Heart left ventricle (tissue), 16 donors: ENCODE data around the gene TSSC4. TPM values are rescaled to one million over a fixed set of nuclear protein-coding genes. Genes with fewer than 3 reads are reported as not detected.

ENCODE experiments used
- ATAC-seq, 4 donors: fragments of 200-7000 bp; cut with Tn5 transposase; one replicate each; pipeline ENCODE4 v1.9.1; 2020 to 2022; ENCODE audit warnings: moderate library complexity in 4 of 4, mild to moderate bottlenecking in 3 of 4, moderate number of reproducible peaks in 1 of 4
- DNase-seq, 5 donors: peaks; one replicate each; pipeline ENCODE4 v3.0.0-alpha.2; 2020
- H3K27ac ChIP-seq, 12 donors: fragments of 200-600 bp; sonication (generic) in 4 of 12; one replicate each; pipeline versions ENCODE4 v1.5.0 to v1.8.0; 2016 to 2022; ENCODE audit warnings: mild to moderate bottlenecking in 2 of 12
- H3K27me3 ChIP-seq, 9 donors: fragments of 200-600 bp; sonication (generic) in 2 of 9; one replicate each; pipeline versions ENCODE4 v1.5.1 to v1.8.0; 2016 to 2022; ENCODE audit warnings: mild to moderate bottlenecking in 3 of 9
- H3K36me3 ChIP-seq, 9 donors: fragments of 200-600 bp; sonication (generic) in 2 of 9; one replicate each; pipeline versions ENCODE4 v1.5.0 to v1.8.0; 2018 to 2022; ENCODE audit warnings: mild to moderate bottlenecking in 2 of 9
- H3K4me1 ChIP-seq, 12 donors: fragments of 200-600 bp; sonication (generic) in 4 of 12; one replicate each; pipeline versions ENCODE4 v1.5.0 to v1.8.0; 2016 to 2022; ENCODE audit warnings: mild to moderate bottlenecking in 3 of 12
- H3K4me3 ChIP-seq, 12 donors: fragments of 200-600 bp; sonication (generic) in 4 of 12; one replicate each; pipeline versions ENCODE4 v1.5.0 to v1.8.0; 2017 to 2022; ENCODE audit warnings: mild to moderate bottlenecking in 9 of 12, moderate library complexity in 4 of 12
- H3K9me3 ChIP-seq, 12 donors: fragments of 200-600 bp; sonication (generic) in 4 of 12; one replicate each; pipeline versions ENCODE4 v1.5.0 to v1.8.0; 2016 to 2022; ENCODE audit warnings: mild to moderate bottlenecking in 1 of 12
- CTCF ChIP-seq, 12 donors: fragments of 200-600 bp; sonication (generic) in 4 of 12; IDR thresholded peaks; one replicate each; pipeline versions ENCODE4 v1.5.0 to v1.8.0; 2018 to 2022; ENCODE audit warnings: antibody characterized with exemption in 12 of 12, mild to moderate bottlenecking in 5 of 12
- POLR2A ChIP-seq, 2 donors: fragments of 450-650 bp; IDR thresholded peaks; one replicate each; pipeline ENCODE4 v1.6.1; 2017; ENCODE audit warnings: antibody characterized with exemption in 2 of 2, mild to moderate bottlenecking in 2 of 2, moderate library complexity in 2 of 2
- WGBS, 4 donors: extraction: QIAGEN DNeasy Blood & Tissue Kit in 2 of 4; methylation state at CpG; one replicate each; pipeline versions ENCODE4 v1.1.5 to v1.1.7; 2013 to 2018; 5-methylcytosine and 5-hydroxymethylcytosine counted together
- intact Hi-C, 10 donors: fragments of 100-400 bp; cut with DNase I; formaldehyde crosslinking; loops; one replicate each; pipeline versions ENCODE4 v1.11.1 to v1.14.2; 2022
- polyA plus RNA-seq, 2 donors: library from polyadenylated mRNA; stranded (reverse); fragments of 200-250 nt; gene quantifications; one replicate each; pipeline ENCODE4 v1.2.3, GENCODE V29; 2013
- total RNA-seq, 9 donors: library from RNA; depleted of rRNA in 2 of 9; stranded (reverse); fragments of >200 nt in 2 of 9; fragmentation: NEBNext Ultra II Directional in 3 of 9; extraction: Animal tissue kit (Norgen Biotek cat#: 25700) in 3 of 9; gene quantifications; one replicate each; pipeline versions ENCODE4 v1.1.0 to v1.2.4, GENCODE V29; 2016 to 2023
- donor health status: ischemic (EF 13 %, LVEDD 7.1; RV severe dilation, severe dysfunction).
- donor health status: healthy with polysubstance abuse.
- donor health status: DM: no; HTN: yes; CAD: no.
- donor health status: DM: no; HTN: no; CAD: no.
- donor health status: ischemic (EF 25% LVEDD 6.9; RV normal size, moderate dysfunction).
- donor health status: ischemic (EF 25% LVEDD 5.7; RV mildly dilated, moderate dysfunction).
- donor health status: healthy.
- donor health status: DM: yes; HTN: yes; CAD: no.
- donor health status: ischemic (EF 35%, LVEDD 5.7; RV mildly dilated, moderate dysfunction).
- donor health status: nonischemic (EF 11% LVEDD 7.7; RV severe dilation, severe dysfunction).
- donor health status: DM: yes; HTN: yes; CAD: no.
- donor health status: PGD.
- donor health status: ischemic (EF 29% LVEDD 5.4; RV normal size, mild dysfunction).
- donor health status: nonischemic (EF 23%, LVEDD 6.1; RV moderate dilation, normal function).

Gene TSSC4
- total and polyA plus RNA-seq, 11 donors, result 23.4 to 75.9 (median 37.2) TPM

- Histone ChIP-seq H3K4me3 (peak overlapping the region; percentile 70 to 100 (median 100)), H3K4me1 (peaks cover 31 to 91% (median 59%) of the 10 kb centered on the region in 12 donors), H3K36me3 (no peaks in the 10 kb centered on the region), H3K27me3 (no peaks in the 10 kb centered on the region), H3K9me3 (no peaks in the 10 kb centered on the region), H3K27ac (peak overlapping the region; percentile 91 to 100 (median 99))
- intact Hi-C loops, result loop anchor here in 6 of 10 donors (1.0 to 5.0 kb wide), 5 partner anchors 22 to 71 kb away; partner anchors contain the start of gene TSSC4 (in 2 of the 6)
- peak in 4 of 5 donors; percentile 65 to 79 (median 72) for DNase-seq
- WGBS, 4 donors, result 0 to 9% (median 4%) methylated on average over 15 to 23 of the region's 23 CpGs
- TF ChIP-seq CTCF (IDR thresholded peaks at IDR 0.05) (no peak), POLR2A (IDR thresholded peaks at IDR 0.05) (no peak)
- peak in 1 of 4 donors; percentile 4 for ATAC-seq
These were observed 21.9 kb upstream of the TSSC4 start for GRCh38 chr11:2378527-2379210.

DNA sequence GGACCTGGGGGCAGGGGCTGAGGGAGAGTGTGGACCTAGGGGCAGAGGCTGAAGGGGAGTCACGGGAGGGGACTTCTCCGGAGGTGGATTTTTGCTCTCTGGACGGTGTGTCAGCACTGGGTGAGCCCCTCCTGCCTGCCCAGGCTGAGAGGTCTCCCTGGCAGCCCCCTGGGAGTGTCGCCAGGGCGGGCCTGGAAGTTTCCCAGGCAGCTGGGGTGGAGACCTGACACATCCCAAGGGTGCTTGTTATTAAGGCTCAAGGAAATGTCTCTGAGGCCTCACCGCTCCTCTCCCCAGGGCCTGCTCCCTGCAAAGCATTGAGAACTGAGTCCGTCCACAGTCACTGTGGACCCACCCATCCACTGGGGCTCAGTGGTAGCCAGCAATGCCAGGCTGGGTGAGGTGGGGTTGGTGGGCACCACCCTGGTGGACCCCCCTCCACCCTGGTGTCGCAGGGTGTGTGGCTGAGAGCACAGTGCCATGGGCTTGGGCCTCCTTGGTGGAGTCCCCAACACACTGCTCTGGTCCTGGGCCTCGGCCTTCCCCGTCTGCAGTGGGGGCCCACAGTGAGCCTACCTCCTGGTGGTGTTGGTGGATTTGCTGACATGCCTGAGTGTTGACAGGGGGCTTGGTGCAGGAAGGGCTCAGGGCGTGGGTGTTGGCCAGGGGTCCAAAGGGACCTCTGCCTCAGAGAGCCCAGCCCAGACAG is 20.9 kb upstream of the TSSC4 start:
- peaks cover 32 to 91% (median 65%) of the 10 kb centered on the region in 12 donors for H3K4me1 ChIP-seq

GRCh38 chr11:2380396-2380795 is 20.2 kb upstream of the TSSC4 start:
- WGBS, 4 donors, result 36 to 56% (median 46%) methylated on average over 7 to 13 of the region's 13 CpGs
- peaks cover 32 to 91% (median 72%) of the 10 kb centered on the region in 12 donors for H3K4me1 ChIP-seq
- ATAC-seq (no peak), DNase-seq (peak in 1 of 5 donors; percentile 68)
- intact Hi-C loops, result loop anchor here in 2 of 10 donors (2.0 to 5.0 kb wide), 2 partner anchors 18 to 73 kb away; no protein-coding TSS in a partner anchor
- H3K27ac ChIP-seq, result peak overlapping the region; percentile 62 to 100 (median 99)
- no peaks in the 10 kb centered on the region for H3K27me3 ChIP-seq
- H3K4me3 ChIP-seq, result peak overlapping the region in 9 of 12 donors; percentile 34 to 100 (median 100)
- no peak for TF ChIP-seq CTCF (IDR thresholded peaks at IDR 0.05)
- no peak for TF ChIP-seq POLR2A (IDR thresholded peaks at IDR 0.05)
- peaks cover 0 to 8% (median 3%) of the 10 kb centered on the region in 9 donors for H3K36me3 ChIP-seq
- no peaks in the 10 kb centered on the region for H3K9me3 ChIP-seq

More for the DNA sequence above, 20.9 kb upstream of the TSSC4 start:
- no peaks in the 10 kb centered on the region for H3K9me3 ChIP-seq
- peak overlapping the region; percentile 62 to 100 (median 99) for H3K27ac ChIP-seq
- 22 to 26% (median 23%) methylated on average over 7 to 11 of the region's 11 CpGs for WGBS, 4 donors
- H3K4me3 ChIP-seq, result peak overlapping the region in 10 of 12 donors; percentile 34 to 100 (median 100)
- H3K36me3 ChIP-seq, result no peaks in the 10 kb centered on the region
- TF ChIP-seq POLR2A (IDR thresholded peaks at IDR 0.05) (no peak), CTCF (IDR thresholded peaks at IDR 0.05) (no peak)
- no peak for ATAC-seq
- DNase-seq, result peak in 4 of 5 donors; percentile 17 to 61 (median 34)
- intact Hi-C loops, result loop anchor here in 6 of 10 donors (2.0 to 5.0 kb wide), 5 partner anchors 19 to 72 kb away; partner anchors contain the start of gene TSSC4 (in 1 of the 6)
- H3K27me3 ChIP-seq, result no peaks in the 10 kb centered on the region
